DND-41 (cell line): ENCODE results near the gene PPP1R16B.

Experiments
- ATAC-seq: fragments of 200-7000 bp; cut with Tn5 transposase; 3 replicates; pipeline ENCODE4 v1.9.1; 2021; ENCODE audit warnings: low read depth; ENCODE audit not compliant: insufficient read depth
- DNase-seq: peaks from one replicate; pipeline ENCODE4 v3.0.0-alpha.2; 2020
- H2AFZ ChIP-seq: 2 replicates; pipeline ENCODE4 v1.6.0; 2012; ENCODE audit warnings: low read depth, low read length
- H3K27ac ChIP-seq: 2 replicates; pipeline ENCODE4 v1.5.1; 2012; ENCODE audit warnings: low read length, inconsistent platforms
- H3K27me3 ChIP-seq: fragments of 200-600 bp; sonication (generic); 2 replicates; pipeline ENCODE4 v1.6.0; 2012; ENCODE audit warnings: low read length, mild to moderate bottlenecking, inconsistent platforms; ENCODE audit not compliant: insufficient read depth, poor library complexity
- H3K36me3 ChIP-seq: 2 replicates; pipeline ENCODE4 v1.5.1; 2012; ENCODE audit warnings: low read length, inconsistent platforms; ENCODE audit not compliant: insufficient read depth
- H3K4me1 ChIP-seq: 2 replicates; pipeline ENCODE4 v1.5.1; 2012; ENCODE audit warnings: mild to moderate bottlenecking, low read length; ENCODE audit not compliant: insufficient read depth
- H3K4me2 ChIP-seq: 2 replicates; pipeline ENCODE4 v1.6.0; 2012; ENCODE audit warnings: mild to moderate bottlenecking, moderate library complexity, low read length, inconsistent platforms; ENCODE audit not compliant: insufficient read depth
- H3K4me3 ChIP-seq, 2 experiments: fragments of 200-600 bp in 1 of 2; shearing (Covaris generic) in 1 of 2; 2 replicates each; pipeline ENCODE4 v1.5.1; 2012 to 2016; ENCODE audit warnings: inconsistent platforms in 2 of 2, low read length in 2 of 2, mild to moderate bottlenecking in 2 of 2, low read depth in 1 of 2, moderate library complexity in 1 of 2
- H3K79me2 ChIP-seq: 2 replicates; pipeline ENCODE4 v1.6.0; 2012; ENCODE audit warnings: low read length, inconsistent platforms; ENCODE audit not compliant: insufficient read depth
- H3K9ac ChIP-seq: 2 replicates; pipeline ENCODE4 v1.6.0; 2012; ENCODE audit warnings: low read depth, mild to moderate bottlenecking, inconsistent platforms, low read length, moderate library complexity
- H3K9me3 ChIP-seq: 2 replicates; pipeline ENCODE4 v1.5.1; 2012; ENCODE audit warnings: low read length, moderate library complexity, mild to moderate bottlenecking, inconsistent platforms; ENCODE audit not compliant: insufficient read depth, severe bottlenecking
- H4K20me1 ChIP-seq: 2 replicates; pipeline ENCODE4 v1.6.0; 2012; ENCODE audit warnings: low read length; ENCODE audit not compliant: insufficient read depth
- CTCF ChIP-seq: IDR thresholded peaks from 2 replicates; pipeline ENCODE4 v1.5.1; 2012; ENCODE audit warnings: borderline replicate concordance, low read length, moderate library complexity, mild to moderate bottlenecking; ENCODE audit not compliant: poor library complexity, severe bottlenecking; ENCODE audit errors: extremely low read depth
- EZH2 ChIP-seq: IDR thresholded peaks from 3 replicates; pipeline ENCODE4 v1.6.1; 2012; ENCODE audit warnings: borderline replicate concordance, low read depth, mild to moderate bottlenecking, moderate library complexity, low read length, inconsistent platforms; ENCODE audit not compliant: severe bottlenecking

The PPP1R16B gene

DNA sequence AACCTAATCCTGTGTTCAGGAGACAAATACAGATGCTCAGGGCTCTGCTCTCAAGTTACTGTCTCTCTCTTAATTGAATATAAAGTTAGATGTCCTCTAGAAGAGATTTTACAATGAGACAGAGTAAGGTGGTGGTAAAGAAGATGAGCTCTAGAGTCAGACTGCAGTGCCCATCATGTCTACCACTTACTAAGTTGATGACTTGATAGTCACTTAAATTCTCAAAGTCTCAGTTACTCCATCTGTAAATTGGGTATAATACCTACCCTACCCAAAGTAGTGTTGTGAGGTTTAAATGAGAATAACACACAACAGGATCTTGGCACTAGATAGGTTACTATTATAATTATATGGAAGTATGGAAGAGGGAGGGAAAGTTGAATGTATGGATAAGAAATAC, 158.2 kb downstream of the PPP1R16B start:
- no peak overlapping the region for H3K27ac ChIP-seq
- H3K4me2 ChIP-seq = peak overlapping the region; percentile 67

DNA sequence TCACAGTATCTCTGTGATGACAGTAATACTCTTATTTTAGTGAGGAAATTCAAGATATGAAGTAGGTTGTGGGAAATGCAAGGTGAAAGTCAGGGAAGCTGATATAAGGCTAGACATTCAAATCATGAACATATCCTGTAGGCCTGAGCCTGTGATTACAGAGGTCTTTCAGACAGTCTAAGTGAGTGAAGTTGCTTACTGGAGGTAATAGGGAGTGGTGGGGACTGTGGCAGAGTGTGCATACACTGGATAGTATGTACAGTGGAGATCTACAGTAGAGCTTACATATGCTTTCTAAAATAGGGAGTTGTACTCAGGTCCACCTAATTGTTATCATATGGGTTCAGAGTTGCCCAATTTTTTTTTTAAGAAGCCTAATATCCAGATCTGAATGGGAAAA, 159.8 kb downstream of the PPP1R16B start:
- no peaks in the 10 kb centered on the region for H3K27me3 ChIP-seq
- no peak overlapping the region for H3K4me3 ChIP-seq
- H3K27ac ChIP-seq = no peak overlapping the region
- peaks cover 85% of the 10 kb centered on the region for H3K79me2 ChIP-seq
- DNase-seq (no peak), ATAC-seq (no peak)
- H3K4me1 ChIP-seq = peaks cover 35% of the 10 kb centered on the region
- peaks cover 13% of the 10 kb centered on the region for H4K20me1 ChIP-seq
- H3K9ac ChIP-seq = no peak overlapping the region
- H2AFZ ChIP-seq = no peak overlapping the region
- no peak overlapping the region for H3K4me2 ChIP-seq
- peaks cover 38% of the 10 kb centered on the region for H3K36me3 ChIP-seq
- no peaks in the 10 kb centered on the region for H3K9me3 ChIP-seq
- TF ChIP-seq CTCF (no peak), EZH2 (no peak)

More for the DNA sequence above, 158.2 kb downstream of the PPP1R16B start:
- H3K36me3 ChIP-seq = peaks cover 24% of the 10 kb centered on the region
- H3K4me1 ChIP-seq = peaks cover 35% of the 10 kb centered on the region
- H2AFZ ChIP-seq = no peak overlapping the region
- H3K79me2 ChIP-seq = peaks cover 72% of the 10 kb centered on the region
- ATAC-seq (no peak), DNase-seq (no peak)
- peak overlapping the region in 1 of 2 experiments; percentile 79; a peak in 2 of 4 replicates for H3K4me3 ChIP-seq
- peaks cover 7% of the 10 kb centered on the region for H4K20me1 ChIP-seq
- H3K9me3 ChIP-seq = no peaks in the 10 kb centered on the region
- peak overlapping the region; percentile 77 for H3K9ac ChIP-seq
- H3K27me3 ChIP-seq = no peaks in the 10 kb centered on the region
- TF ChIP-seq EZH2 (no peak), CTCF (no peak)

- Histone ChIP-seq H3K4me1 (peaks cover 19% of the 10 kb centered on the region), H3K4me2 (no peak overlapping the region), H3K4me3 (no peak overlapping the region), H3K9ac (no peak overlapping the region), H3K79me2 (peaks cover 78% of the 10 kb centered on the region), H3K9me3 (no peaks in the 10 kb centered on the region), H3K27me3 (no peaks in the 10 kb centered on the region), H3K27ac (no peak overlapping the region), H3K36me3 (peaks cover 63% of the 10 kb centered on the region), H4K20me1 (peaks cover 13% of the 10 kb centered on the region), H2AFZ (no peak overlapping the region)
- ATAC-seq = no peak
- TF ChIP-seq EZH2 (no peak), CTCF (no peak)
- no peak for DNase-seq
Measured at GRCh38 chr20:38968090-38968489, 162.6 kb downstream of the PPP1R16B start.

- Histone ChIP-seq H2AFZ (no peak overlapping the region), H3K27ac (no peak overlapping the region), H3K4me1 (peaks cover 4% of the 10 kb centered on the region; the same call in 1 of the 2 replicates), H3K9ac (no peak overlapping the region), H3K4me2 (no peak overlapping the region), H3K9me3 (no peaks in the 10 kb centered on the region), H4K20me1 (peaks cover 15% of the 10 kb centered on the region), H3K79me2 (peaks cover 76% of the 10 kb centered on the region), H3K36me3 (peaks cover 77% of the 10 kb centered on the region), H3K4me3 (no peak overlapping the region), H3K27me3 (no peaks in the 10 kb centered on the region)
- ATAC-seq = no peak
- TF ChIP-seq EZH2 (no peak), CTCF (no peak)
- no peak for DNase-seq
Measured at GRCh38 chr20:38969708-38970107, 164.2 kb downstream of the PPP1R16B start.
